HG03064 (cell line): ENCODE data around the gene HMOX1.

Experiments used
- ATAC-seq: cut with Tn5 transposase; IDR thresholded peaks from one replicate; pipeline ENCODE4 v1.9.1; 2021; ENCODE audit warnings: low read depth; ENCODE audit not compliant: unreplicated experiment

Gene HMOX1, protein sequence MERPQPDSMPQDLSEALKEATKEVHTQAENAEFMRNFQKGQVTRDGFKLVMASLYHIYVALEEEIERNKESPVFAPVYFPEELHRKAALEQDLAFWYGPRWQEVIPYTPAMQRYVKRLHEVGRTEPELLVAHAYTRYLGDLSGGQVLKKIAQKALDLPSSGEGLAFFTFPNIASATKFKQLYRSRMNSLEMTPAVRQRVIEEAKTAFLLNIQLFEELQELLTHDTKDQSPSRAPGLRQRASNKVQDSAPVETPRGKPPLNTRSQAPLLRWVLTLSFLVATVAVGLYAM

DNA sequence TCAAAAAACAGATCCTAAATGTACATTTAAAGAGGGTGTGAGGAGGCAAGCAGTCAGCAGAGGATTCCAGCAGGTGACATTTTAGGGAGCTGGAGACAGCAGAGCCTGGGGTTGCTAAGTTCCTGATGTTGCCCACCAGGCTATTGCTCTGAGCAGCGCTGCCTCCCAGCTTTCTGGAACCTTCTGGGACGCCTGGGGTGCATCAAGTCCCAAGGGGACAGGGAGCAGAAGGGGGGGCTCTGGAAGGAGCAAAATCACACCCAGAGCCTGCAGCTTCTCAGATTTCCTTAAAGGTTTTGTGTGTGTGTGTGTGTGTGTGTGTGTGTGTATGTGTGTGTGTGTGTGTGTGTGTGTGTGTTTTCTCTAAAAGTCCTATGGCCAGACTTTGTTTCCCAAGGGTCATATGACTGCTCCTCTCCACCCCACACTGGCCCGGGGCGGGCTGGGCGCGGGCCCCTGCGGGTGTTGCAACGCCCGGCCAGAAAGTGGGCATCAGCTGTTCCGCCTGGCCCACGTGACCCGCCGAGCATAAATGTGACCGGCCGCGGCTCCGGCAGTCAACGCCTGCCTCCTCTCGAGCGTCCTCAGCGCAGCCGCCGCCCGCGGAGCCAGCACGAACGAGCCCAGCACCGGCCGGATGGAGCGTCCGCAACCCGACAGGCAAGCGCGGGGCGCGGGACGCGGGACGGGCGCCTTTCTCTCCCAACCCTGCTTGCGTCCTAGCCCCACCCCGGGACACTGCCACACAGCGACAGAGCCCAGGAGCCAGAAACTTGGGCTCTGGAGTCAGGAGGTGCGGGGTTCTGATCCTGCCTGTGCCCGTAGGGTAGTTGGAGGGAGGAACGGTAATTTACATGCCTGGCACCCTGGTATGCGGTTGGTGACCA, at the start of gene HMOX1:
TSS of gene HMOX1 (plus strand) at position 560 of the 887 bp plus-strand sequence. CDS start at position 638, 78 bp downstream.
- ATAC-seq: peak; percentile 50

DNA sequence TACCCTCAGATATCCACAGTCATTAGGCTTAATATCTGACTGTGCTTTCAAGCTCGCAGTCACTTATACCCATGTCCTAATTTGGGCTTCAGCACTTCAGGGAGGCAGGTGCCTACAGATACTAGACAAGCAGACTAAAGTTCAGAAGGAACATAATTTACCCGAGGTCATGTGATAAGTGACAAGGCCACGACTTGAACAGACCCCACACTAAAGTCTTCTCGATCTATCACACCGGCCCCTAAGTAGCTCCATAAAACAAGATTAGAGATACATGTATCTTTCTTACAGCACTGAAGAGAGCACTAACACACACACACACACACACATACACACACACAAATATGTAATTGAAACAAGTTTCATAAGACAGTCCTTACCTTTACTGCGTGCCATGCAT, 48.6 kb upstream of the HMOX1 start:
- no peak for ATAC-seq

DNA sequence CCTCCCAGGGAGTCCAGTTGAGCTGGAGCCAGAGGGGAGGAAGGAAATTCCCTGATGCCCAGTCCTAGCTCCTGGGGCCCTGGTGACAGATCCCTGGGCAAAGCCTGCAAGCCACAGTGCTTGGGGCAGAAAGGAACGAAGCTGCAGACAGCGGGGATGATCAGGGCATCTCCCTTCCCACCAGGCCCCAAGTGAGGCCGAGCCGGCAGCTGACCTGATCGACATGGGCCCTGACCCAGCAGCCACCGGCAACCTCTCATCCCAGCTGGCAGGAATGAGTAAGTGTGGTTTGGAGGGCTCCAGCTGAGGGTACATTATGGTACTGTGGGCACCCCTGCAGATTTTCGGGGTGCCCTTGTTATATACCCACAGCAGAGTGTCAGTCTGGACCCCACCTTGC, 47.7 kb upstream of the HMOX1 start:
- ATAC-seq: no peak

DNA sequence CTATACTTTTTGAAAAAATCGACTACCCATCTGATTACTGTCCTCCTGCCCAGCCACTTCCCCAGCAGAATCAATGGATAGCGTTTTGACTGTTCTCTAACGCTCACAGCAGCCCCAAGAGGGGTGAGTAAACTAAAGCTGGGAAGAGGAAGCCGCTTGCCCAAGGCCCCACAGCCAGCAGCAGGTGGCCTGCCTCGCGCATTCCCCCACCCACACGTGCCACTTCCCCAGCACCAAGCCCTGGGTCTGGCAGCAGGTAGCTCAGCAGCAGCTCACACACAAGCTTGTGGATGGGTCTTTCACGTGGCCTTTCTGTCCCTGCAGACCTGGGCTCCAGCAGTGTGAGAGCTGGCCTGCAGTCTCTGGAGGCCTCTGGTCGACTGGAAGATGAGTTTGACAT, 46.9 kb upstream of the HMOX1 start:
- no peak for ATAC-seq

DNA sequence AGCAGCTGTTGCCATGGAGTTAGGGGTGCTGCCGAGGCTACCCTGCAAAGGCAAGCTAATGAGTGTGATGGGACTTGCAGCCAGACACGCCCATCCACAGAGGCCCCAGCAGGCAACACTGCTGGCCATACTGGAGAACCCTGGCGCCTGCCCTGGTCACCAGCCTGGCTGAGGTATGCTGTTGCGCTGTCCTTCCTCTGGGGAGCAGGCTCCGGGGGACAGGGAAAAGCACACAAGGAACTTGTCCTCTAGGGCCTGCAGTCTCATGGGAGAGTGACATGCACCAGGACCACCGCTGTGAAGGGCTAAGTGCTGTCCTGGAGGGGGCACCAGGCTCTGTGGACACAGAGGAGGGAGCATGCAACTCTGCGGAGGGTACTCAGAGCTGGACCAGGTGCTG, 45.4 kb upstream of the HMOX1 start:
- no peak for ATAC-seq

DNA sequence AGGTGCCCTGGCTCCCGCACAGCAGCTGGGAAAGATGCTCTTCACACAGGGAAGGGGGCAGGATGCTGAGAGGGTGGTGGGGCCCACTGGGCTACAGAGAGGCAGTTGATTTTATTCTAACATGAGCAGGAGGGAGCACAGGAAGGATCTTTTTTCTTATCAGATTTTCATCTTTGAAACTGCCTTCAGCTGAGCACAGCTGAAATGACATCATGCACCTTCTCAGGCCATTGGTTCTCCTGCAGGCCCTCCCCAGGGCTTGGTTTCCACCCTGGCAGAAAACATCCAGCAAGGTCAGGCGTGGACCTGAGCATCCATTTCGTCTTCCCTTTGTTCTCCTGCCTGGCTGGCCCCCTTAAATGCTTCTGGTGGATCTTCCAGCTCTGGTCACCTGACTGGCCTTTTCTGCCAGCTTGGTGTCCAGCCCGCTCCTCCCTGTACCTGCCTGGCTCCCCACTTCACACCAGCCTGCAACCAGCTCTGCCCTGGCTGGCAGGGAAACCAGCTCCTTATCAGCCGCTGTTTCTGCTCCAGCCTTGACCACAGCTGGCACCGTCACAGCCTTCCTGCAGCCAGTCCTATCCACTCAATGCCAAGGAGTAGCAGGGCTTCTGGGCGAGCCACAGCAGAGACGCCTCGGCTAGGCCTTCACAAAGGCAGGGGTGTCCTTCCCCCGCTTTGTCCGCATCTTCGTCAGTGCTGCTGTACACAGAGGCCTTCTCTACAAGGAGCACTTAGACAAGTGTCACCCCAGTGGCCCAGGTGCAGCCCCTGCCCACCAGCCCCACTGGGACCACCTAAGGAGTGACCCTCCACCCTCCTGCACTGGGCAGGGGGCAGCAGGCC, 44.7 kb upstream of the HMOX1 start:
- no peak for ATAC-seq

DNA sequence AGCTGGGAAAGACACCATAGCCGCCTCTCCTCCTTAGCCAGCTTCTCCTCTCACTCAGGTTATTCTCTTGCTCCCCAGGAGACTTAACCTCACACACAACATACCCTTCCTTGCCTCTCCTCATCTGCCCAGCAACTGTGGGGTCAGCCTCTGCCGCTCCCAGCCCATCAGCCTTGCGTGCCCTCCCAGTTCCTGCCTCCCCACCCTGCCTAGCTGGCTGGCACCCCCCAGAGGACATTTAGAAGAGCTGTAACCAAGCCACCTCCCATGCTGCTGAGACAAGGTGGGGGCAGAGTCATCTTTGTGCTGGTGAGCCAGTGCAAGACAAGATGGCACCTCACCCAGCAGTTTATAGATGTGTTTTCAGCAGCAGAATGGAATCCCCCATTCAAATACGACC, 43.0 kb upstream of the HMOX1 start:
- no peak for ATAC-seq

DNA sequence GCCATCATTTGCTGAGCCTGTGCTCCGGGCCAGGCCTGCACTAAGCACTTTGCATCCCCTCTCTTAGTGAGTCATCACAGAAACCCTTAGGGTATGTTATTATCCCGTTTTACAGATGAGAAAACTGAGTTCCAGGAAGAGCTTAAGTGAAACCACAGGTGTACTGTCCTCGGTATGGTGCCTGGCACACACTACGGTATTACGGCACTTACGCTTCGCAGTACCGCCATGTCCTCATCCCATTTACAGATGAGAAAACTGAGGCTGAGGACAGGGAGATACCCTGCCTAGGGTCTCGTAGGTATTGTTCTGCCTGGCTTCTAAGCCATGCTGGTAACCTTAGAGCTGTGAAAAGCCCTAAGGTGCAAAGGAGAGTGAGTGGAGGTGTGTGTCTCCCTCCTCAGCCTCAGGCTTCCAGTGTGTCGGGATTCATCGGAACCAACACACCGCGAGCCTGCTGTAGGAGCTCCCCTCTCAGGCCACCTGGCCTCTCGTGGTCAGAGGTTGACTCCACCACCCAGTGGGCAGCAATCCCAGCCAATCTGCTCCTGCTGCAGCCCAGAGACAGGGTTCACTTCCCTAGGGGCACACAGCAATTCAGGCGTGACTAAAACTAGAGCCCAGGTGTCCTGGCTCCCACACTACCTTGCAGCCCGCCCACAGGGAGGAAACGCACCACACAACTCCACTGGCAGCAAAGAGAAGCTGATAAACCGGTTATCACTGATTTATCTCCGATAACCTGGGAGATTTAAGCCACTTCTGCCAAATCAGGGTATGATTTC, 39.6 kb upstream of the HMOX1 start:
- ATAC-seq: no peak

DNA sequence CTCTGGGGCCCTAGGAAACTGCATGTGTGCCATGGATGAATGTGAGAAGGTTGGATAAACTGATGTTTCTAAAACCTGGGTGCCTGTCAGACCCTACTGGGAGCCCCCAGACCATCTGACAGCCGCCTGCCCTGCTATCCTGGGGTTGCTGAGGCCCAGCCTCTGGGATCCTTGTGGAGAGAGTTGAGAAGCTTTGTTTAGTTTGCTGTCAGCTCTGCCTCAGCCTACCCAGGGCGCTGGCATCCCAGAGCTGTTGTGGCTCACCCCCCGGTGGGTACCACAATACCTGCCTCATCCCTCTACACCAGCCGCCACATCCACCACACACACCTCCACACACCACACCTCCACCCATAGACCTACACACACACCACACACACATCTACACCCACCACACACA, 38.5 kb upstream of the HMOX1 start:
- no peak for ATAC-seq

DNA sequence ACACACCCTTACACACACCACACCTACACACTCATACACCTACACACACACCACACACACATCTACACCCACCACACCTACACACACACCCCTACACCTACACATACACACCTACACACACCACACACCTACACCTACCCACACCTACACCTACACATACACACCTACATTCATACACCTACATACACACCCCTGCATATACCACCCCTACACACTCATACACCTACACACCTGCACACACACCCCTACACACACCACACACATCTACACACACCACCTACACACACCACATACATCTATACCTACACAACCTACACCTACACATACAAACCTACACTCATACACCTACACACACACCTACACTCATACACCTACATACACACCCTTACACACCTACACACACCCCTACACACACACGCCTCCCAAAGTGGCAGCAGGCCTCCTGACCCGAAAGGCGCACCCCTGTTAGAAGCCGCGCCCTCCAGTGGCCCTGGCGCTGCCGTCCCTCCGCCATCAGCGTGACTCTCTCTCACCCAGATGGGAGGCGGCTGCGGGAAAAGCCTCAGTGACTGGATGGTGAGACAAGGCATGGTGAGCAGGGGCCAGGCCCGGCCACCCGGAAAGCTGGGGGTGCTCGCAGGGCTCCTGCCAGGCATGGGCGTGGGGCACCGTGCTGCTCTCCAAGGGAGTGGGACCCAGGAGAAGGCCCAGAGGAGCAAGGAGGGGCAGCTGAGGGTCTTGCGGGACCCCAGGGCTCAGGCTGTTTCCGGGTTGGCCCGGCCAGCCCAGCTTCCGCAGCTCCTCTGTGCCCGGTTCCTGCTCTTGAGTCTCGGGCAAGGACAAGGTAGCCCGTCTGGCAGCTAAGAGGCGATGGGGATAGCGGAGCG, 37.0 kb upstream of the HMOX1 start:
- no peak for ATAC-seq

DNA sequence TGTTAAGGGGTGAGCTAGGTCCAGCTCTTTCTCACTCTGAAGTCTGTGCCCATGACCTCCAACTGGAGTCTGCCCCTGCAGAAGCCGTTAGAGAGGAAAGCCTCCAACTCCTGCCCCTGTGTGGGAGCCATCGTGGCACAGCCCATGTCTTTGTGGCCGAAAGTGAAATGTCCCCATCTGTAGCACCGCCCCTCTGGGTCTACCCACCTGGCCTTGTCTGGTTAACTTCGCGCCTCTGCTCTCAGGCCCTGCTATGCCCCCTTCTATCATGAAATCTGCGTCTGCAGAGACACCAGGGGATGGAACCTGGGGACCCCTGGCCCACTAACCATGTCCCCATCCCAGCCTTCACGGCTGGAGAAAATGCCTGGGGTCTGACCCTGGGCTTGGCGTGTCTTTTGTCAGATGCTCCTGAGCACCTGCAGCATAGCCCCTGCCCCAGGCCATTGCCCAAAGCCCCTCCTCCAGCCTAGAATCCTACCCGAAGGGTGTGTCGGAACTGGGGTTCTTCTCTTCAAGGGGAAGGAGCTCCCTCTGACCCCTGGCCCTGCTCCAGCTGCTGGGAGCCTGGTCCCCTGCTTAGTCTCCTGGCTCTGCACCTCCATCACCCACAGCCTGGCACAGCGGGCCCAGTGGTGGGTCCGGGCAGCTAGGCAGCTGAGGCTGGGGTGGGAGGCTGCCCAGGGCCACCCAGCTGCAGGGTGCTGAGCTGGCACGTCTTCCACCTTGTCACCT, 35.8 kb upstream of the HMOX1 start:
- no peak for ATAC-seq

DNA sequence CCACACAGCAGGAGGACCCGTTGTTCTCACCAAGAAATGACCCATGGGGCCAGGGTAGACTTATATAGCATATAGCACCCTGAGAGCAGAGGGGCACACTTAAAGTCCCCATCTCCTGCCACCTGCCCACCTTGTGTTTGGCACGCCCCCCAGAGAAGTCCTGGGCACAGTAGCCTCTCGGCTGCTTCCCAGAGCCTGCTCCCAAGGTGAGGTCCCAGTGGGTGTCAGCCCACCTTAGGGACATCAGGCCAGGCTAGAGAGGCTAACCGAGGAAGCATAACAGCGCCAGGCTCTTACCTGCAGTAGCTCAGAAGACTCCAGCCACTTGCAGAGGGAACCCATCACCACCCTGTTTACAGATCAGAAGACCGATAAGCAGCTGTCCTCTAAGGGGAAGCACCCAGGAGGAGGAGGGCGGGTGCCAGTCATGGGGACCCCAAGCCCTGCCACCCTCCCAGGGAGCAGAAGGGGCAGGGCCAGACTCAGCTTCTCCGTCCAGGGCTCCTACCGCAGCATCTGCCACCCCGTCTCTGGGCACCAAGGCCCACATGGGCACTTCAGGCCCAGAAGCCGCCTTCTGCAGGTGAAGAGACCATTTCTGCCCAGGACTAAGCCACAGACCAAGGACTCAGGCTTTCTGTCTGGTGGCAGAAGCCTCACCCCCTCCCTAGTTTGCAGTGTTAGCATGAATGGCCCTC, 34.9 kb upstream of the HMOX1 start:
- no peak for ATAC-seq

DNA sequence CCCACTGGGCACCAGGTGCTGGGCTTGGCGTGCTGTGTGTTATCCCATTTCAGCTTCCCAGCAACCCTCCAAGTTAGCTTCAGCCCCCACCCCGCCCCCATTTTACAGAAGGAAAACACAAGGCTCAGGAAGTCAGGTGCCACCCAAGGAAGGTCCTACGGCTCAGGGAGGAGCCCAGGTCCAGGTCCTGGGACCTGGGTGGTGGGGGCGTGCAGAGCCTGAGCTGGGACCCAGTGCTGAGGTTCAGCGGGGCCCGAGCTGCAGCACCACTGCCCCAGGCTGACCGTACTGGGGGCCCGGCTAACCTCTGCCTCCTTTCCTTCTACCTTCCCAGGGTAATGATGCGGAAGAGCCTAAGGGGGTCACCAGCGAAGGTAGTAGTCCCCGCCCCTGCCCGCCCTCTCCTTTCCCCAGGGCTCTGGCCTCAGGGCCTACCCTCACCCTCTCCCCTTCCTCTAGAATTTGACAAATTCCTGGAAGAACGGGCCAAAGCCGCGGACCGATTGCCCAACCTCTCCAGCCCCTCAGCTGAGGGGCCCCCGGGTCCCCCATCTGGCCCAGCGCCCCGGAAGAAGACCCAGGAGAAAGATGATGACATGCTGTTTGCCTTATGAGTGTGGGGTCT, 34.2 kb upstream of the HMOX1 start:
- ATAC-seq: no peak

DNA sequence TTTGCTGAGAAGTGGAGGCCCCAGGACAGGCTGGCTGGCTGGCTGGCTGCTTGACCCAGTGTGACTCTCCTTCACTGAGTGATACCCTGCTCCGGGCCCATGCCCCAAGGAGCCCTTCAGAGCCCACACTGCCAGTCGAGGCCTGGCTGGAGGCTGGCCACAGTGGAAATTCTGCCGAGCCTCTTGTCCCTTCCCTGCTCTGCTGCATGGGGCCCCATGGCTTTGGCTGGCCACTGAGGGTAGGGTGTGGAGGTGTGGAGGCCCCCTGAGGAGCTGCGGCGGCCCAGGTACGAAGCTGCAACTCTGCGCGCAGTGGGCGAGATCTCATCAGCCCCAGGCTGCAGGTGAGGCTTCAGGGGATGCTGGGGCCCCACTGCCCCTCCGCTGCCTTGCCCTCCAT, 33.4 kb upstream of the HMOX1 start:
- ATAC-seq: no peak

DNA sequence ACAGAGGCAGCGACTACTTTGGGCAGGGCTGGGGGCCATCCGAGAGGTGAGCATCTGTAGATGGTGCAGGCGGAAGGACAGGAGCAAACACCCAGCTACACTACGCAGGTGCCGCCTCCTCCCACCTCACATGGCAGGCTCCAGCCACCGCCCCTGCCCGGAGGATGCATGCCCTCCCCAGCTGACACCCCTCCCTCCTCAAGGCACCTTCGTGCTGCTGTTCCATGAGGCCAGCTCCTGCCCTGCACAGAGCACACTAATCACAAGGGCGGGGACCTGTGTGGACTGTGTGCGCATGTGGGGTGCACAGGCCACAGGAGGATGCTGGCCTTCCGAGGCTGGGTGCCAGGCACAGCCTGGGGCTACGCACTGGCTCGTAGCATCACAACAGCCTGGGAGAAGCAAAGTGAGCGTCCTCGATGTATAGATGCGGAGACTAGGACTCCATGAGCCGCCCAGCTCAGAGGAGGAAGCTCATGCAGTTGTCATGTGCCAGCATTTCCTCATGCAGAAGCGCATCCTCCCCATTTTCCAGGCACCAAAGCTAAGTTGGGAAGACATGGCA, 32.8 kb upstream of the HMOX1 start:
- no peak for ATAC-seq

DNA sequence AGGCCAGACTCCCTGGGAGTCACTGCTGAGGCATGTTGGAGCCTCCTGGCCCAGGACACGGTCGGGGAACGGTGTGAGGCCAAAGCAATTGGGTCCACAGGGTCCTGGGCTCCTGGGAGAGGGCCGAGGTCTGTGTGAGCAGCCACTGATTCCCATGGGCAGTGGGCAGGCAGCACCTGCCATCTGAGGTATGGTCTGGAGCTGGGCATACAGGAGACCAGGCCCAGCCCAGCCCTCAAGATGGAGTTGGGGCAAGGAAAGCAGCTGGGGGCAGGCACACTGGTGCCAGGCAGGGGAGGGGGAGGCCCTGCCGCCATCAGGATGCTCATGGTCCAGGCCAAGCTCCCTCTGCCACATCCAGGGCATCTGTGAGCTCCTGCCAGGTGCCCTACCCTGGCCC, 32.2 kb upstream of the HMOX1 start:
- no peak for ATAC-seq

DNA sequence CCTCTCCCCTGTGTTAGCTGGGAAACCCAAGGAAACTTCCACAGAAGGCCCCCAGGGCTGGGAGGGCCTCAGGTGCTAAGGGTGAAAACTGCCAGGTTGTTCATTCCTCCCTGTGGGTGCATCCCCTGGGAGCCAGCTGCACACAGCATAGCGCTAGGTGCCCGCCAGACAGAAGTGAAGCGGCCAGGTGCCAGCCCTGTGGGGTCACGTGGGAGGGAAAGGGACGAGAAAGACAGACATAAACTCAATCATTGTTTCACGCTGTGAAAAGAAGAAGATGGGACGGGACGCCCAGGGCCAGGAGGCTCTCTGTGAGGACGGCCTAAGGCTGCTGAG, 31.6 kb upstream of the HMOX1 start:
- no peak for ATAC-seq
